GM19468 (cell line): Measurements from ENCODE around the gene CWC27.
"Not testable (repeated sequence)": the region's sequence is repeated elsewhere in the genome, so short reads cannot be mapped to it uniquely, and the experiment has no call there.

Source experiments
- ATAC-seq: cut with Tn5 transposase; IDR thresholded peaks from one replicate; pipeline ENCODE4 v1.9.1; 2021; ENCODE audit warnings: mild to moderate bottlenecking, moderate library complexity, moderate number of reproducible peaks; ENCODE audit not compliant: unreplicated experiment; ENCODE audit errors: extremely low read depth

The CWC27 gene

GRCh38 chr5:64899838-64900237 lies 131.1 kb downstream of the CWC27 start:
- no peak for ATAC-seq

DNA sequence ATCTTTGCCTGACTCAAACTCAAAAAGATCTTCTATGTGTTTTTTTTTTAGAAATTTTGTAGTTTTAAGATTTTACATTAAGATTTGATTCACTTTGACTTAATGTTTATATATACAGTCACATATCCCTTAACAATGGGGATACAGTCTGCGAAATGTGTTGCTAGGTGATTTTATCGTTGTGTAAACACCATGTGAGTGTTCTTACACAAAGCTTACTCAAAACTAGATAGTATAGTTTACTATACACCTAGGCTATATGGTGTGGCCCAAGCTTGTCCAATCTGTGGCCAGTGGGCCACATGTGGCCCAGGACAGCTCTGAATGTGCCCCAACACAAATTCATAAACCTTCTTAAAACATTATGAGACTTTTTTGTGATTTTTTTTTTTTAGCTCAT lies 131.9 kb downstream of the CWC27 start:
- ATAC-seq: no peak

- not testable (repeated sequence) for ATAC-seq
Measured at GRCh38 chr5:64907399-64907798, 138.7 kb downstream of the CWC27 start.

GRCh38 chr5:64914396-64914795 lies 145.7 kb downstream of the CWC27 start:
- ATAC-seq: no peak

DNA sequence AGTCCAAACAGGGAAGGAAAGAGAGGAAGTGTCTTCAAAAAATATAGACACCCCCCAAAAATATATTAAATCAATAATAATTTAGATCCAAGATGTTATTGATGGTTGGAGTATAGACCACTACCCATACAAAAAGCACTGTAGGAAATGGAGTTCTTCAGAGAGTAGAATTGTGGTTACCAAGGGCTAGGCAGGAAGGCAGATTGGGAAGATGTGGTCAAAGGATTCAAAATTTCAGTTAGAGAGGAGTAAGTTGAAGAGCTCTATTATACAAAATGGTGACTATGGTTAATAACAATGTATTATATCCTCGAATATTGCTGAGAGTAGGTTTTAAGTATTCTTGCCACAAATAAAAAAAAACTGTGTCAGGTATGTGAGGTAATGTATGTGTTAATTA lies 149.4 kb downstream of the CWC27 start:
- ATAC-seq: no peak

DNA sequence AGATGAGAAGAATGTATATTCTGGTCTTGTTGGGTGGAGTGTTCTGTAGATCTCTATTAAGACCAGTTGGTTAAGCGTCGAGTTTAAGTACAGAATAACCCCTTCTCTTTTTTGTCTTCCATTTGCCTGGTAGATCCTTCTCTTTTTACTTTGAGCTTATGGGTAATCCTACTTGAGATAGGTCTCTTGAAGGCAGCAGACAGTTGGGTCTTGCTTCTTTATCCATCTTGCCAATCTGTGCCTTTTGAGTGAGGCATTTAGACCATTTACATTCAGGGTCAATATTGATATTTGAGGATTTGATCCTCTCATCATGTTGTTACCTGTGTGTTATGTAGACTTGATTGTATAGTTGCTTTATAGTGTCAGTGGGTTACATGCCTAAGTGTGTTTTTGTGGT lies 152.7 kb downstream of the CWC27 start:
- no peak for ATAC-seq

GRCh38 chr5:64923151-64923685 lies 154.5 kb downstream of the CWC27 start:
- ATAC-seq: no peak

DNA sequence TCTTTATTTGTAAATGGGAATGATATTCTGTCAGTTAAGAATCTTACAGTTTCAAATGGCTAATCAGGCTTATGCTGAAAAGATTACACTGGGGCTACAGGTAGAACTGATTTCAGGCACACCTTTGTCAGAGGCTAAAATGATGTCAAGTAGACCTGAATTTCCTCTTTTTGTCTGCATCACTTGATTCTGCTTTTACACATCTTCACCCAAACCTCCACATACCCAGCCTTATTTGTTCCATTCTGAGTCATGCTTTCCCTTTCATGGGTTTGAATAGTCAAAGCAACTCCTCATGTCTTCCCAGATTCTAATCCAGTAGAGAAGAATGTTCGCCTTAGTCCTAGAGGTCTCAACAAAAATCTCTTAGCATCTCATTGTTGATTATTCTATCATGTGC lies 156.4 kb downstream of the CWC27 start:
- no peak for ATAC-seq

DNA sequence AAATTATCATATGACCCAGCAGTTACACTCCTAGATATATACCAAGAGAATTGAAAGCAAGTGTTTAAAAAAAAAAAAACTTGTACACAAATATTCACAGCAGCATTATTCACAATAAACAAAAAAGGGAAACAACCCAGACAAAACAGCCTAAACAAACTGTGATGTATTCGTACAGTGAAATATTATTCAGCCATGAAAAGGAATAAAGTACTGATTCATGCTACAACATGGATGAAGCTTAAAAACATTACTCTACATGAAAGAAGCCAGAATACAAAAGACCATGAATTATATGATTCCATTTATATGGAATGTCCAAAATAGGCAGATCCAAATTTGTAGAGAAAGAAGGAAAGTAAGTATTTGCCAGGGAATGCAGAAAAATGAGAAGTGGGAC lies 161.1 kb downstream of the CWC27 start:
- no peak for ATAC-seq

GRCh38 chr5:64930672-64931318 lies 162.1 kb downstream of the CWC27 start:
- no peak for ATAC-seq

- not testable (repeated sequence) for ATAC-seq
Measured at GRCh38 chr5:64939422-64939771, 170.7 kb downstream of the CWC27 start.

- no peak for ATAC-seq
Measured at GRCh38 chr5:64939772-64940510, 171.2 kb downstream of the CWC27 start.

DNA sequence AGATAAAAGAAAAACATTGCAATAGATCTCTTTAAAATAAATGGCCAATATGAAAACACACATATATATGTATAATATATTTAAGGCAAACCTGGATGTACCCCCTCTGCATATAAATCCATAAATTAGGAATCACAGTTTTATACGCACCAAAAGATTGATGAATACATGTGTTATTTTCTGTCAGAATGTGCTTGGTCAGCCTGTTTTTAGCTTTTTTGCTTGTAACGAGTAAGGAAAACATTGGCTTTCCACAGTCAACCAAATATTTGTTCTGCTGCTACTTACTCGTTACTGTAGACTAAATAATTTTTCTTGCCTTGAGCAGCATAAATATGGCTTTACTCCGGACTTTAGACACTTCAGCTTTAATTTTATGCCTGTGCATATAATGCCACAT lies 173.7 kb downstream of the CWC27 start:
- no peak for ATAC-seq

DNA sequence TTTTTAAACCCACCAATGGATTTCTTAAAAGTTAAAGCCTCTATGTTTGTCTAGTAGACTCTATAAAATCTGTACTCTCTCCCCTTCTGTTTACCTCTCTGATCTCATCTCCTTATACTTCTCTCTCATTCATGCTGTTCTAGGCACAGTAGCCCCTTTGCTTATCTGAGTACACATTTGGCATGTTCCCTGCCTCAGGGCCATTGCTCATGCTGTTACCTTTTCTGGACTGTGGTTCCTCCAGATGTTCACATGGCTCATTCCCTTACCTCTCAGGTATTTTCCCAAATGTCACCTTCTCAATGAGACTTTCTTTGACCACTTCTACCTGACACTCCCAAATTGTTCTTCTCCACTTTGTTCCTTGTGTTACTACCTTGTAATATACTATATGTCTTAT lies 176.1 kb downstream of the CWC27 start:
- ATAC-seq: no peak

DNA sequence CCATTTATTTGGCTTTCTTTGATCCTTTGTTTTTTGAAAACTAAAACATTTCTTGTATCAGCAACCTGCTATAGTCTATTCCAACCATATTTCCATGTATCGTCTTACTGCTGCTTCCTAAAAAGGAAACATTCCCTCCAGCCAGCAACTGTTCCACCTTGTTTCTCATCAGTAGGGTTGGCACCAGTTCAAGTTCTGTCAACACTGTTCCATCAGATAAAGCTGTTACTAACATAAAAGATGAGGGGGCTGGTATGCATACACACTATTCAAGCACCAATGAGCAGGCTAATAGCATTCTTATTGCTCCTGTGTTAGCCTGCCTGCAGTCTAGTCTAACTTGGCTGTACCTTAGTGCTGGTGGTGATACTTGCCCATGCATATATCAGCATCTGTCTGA lies 178.3 kb downstream of the CWC27 start:
- ATAC-seq: no peak

GRCh38 chr5:64947801-64948200 lies 179.1 kb downstream of the CWC27 start:
- ATAC-seq: no peak

GRCh38 chr5:64949331-64949730 lies 180.6 kb downstream of the CWC27 start:
- ATAC-seq: no peak

DNA sequence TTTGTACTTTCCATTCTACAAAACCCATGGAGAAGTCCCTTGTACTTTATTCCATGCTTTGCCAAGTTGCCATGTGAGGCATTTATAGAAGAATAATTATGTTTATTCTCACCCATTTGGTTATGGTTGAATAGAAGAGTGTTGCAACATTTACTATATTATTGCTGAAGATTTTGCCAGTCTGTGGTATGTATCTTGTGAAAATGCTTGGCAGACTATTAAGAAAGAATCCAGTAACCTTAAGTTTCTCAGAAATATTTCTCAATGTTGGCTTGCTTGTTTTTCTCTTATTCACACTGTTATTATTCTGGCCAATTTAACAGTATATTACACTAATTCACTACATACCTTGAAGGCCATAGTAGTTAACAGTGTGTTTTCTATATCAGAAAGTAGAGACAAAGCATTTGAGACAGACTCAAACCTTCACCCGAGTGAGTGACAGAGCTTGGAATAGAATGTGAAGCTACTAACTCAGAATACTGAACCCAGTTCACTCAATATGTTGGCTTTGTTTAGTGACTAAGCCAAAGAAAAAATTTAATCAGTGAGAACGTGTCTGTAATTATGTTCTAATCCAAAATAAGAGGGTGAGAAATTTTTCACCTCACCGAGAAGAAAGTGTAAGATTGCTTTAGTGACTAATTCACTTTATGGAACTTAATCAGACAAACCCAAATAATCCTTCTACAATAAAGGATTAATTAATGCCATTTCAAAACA lies 184.4 kb downstream of the CWC27 start:
- ATAC-seq: no peak

GRCh38 chr5:64954518-64954917 lies 185.8 kb downstream of the CWC27 start:
- no peak for ATAC-seq

GRCh38 chr5:64958757-64959391 lies 190.1 kb downstream of the CWC27 start:
- ATAC-seq: no peak

DNA sequence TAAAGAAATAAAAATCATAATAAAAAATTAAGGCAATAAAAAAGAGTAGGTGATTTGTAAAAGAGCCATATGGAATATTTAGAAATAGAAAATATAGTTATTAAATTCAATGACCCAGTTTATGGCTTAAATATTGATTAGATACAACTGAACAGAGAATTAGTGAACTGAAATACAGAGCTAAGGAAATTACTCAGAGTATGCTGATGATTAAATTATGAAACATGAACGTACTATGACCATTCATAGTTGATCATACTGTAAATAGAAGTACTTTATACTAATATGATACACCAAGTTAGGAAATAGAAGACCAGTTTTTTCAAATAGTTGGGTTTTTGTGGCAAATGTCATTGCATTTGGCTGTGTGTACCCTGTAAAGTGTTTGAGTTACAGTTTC lies 194.5 kb downstream of the CWC27 start:
- no peak for ATAC-seq
